Liver (tissue), 9 donors: Measurements from ENCODE around the gene PARP8. TPM values are rescaled to one million over a fixed set of nuclear protein-coding genes. Genes with fewer than 3 reads are reported as not detected.

Source experiments
- DNase-seq: peaks from one replicate; pipeline ENCODE4 v3.0.0-alpha.2; 2017; ENCODE audit warnings: low spot score
- H3K27ac ChIP-seq, 2 donors: one replicate each; pipeline ENCODE4 v1.7.0; 2013; ENCODE audit warnings: inconsistent platforms in 2 of 2, low read length in 2 of 2, control low read depth in 1 of 2, low read depth in 1 of 2, mild to moderate bottlenecking in 1 of 2
- H3K27me3 ChIP-seq, 4 donors: one replicate each; pipeline versions ENCODE4 v1.6.1 to v1.7.0; 2013; ENCODE audit warnings: low read length in 3 of 4, inconsistent platforms in 1 of 4, mild to moderate bottlenecking in 1 of 4, moderate library complexity in 1 of 4; ENCODE audit not compliant: control insufficient read depth in 4 of 4, insufficient read depth in 4 of 4
- H3K36me3 ChIP-seq, 4 donors: one replicate each; pipeline versions ENCODE4 v1.6.1 to v1.7.0; 2013; ENCODE audit warnings: low read length in 3 of 4, mild to moderate bottlenecking in 3 of 4, low read depth in 1 of 4, moderate library complexity in 1 of 4; ENCODE audit not compliant: control insufficient read depth in 4 of 4, insufficient read depth in 3 of 4
- H3K4me1 ChIP-seq, 4 donors: one replicate each; pipeline versions ENCODE4 v1.6.1 to v1.7.0; 2013; ENCODE audit warnings: low read length in 3 of 4, mild to moderate bottlenecking in 3 of 4, moderate library complexity in 1 of 4; ENCODE audit not compliant: control insufficient read depth in 4 of 4, insufficient read depth in 4 of 4
- H3K4me3 ChIP-seq, 3 donors: one replicate each; pipeline versions ENCODE4 v1.6.1 to v1.7.0; 2013; ENCODE audit warnings: low read length in 3 of 3, control low read depth in 1 of 3, low read depth in 1 of 3, mild to moderate bottlenecking in 1 of 3
- H3K9ac ChIP-seq, 2 donors: one replicate each; pipeline ENCODE4 v1.7.0; 2013; ENCODE audit warnings: low read length in 2 of 2, mild to moderate bottlenecking in 2 of 2, moderate library complexity in 2 of 2, control low read depth in 1 of 2, low read depth in 1 of 2
- H3K9me3 ChIP-seq, 4 donors: one replicate each; pipeline versions ENCODE4 v1.6.1 to v1.7.0; 2013; ENCODE audit warnings: low read length in 3 of 4; ENCODE audit not compliant: control insufficient read depth in 4 of 4
- ATF3 ChIP-seq: IDR thresholded peaks from 2 replicates; pipeline ENCODE4 v1.6.1; 2016; ENCODE audit warnings: antibody characterized with exemption
- CTCF ChIP-seq: fragments of 150-350 bp; IDR thresholded peaks from 2 replicates; pipeline ENCODE4 v1.5.1; 2017; ENCODE audit warnings: improper control_type of control experiment, low read depth, low read length; ENCODE audit not compliant: missing input control
- EGR1 ChIP-seq, 2 donors: IDR thresholded peaks; 2 replicates each; pipeline ENCODE4 v1.6.1; 2016 to 2018; ENCODE audit warnings: antibody characterized with exemption in 2 of 2, low read depth in 2 of 2
- FOXA1 ChIP-seq: IDR thresholded peaks from 2 replicates; pipeline ENCODE4 v1.6.1; 2016; ENCODE audit warnings: antibody characterized with exemption
- FOXA2 ChIP-seq: IDR thresholded peaks from 2 replicates; pipeline ENCODE4 v1.6.1; 2016; ENCODE audit warnings: antibody characterized with exemption
- GABPA ChIP-seq, 2 donors: IDR thresholded peaks in 1 of 2; conservative IDR thresholded peaks in 1 of 2; 2 replicates each; pipeline ENCODE4 v1.6.1; 2016; ENCODE audit warnings: antibody characterized with exemption in 2 of 2, mild to moderate bottlenecking in 1 of 2, moderate library complexity in 1 of 2
- HNF4A ChIP-seq, 2 donors: conservative IDR thresholded peaks; 2 replicates each; pipeline ENCODE4 v1.6.1; 2016; ENCODE audit warnings: antibody characterized with exemption in 2 of 2, mild to moderate bottlenecking in 2 of 2
- HNF4G ChIP-seq: IDR thresholded peaks from 2 replicates; pipeline ENCODE4 v1.6.1; 2016; ENCODE audit warnings: antibody characterized with exemption
- JUND ChIP-seq, 2 donors: IDR thresholded peaks; 2 replicates each; pipeline ENCODE4 v1.6.1; 2016; ENCODE audit warnings: antibody characterized with exemption in 2 of 2
- MAX ChIP-seq: IDR thresholded peaks from 2 replicates; pipeline ENCODE4 v1.6.1; 2016; ENCODE audit warnings: antibody characterized with exemption
- NR2F2 ChIP-seq: IDR thresholded peaks from 2 replicates; pipeline ENCODE4 v1.6.1; 2016; ENCODE audit warnings: antibody characterized with exemption
- RAD21 ChIP-seq, 2 donors: IDR thresholded peaks; 2 replicates each; pipeline ENCODE4 v1.6.1; 2016; ENCODE audit warnings: antibody characterized with exemption in 2 of 2, mild to moderate bottlenecking in 2 of 2
- REST ChIP-seq: IDR thresholded peaks from 2 replicates; pipeline ENCODE4 v1.6.1; 2016; ENCODE audit warnings: antibody characterized with exemption, mild to moderate bottlenecking
- RXRA ChIP-seq, 2 donors: IDR thresholded peaks; 2 replicates each; pipeline ENCODE4 v1.6.1; 2017 to 2018; ENCODE audit warnings: antibody characterized with exemption in 2 of 2, mild to moderate bottlenecking in 1 of 2
- SP1 ChIP-seq: IDR thresholded peaks from 2 replicates; pipeline ENCODE4 v1.6.1; 2018; ENCODE audit warnings: antibody characterized with exemption, mild to moderate bottlenecking
- TAF1 ChIP-seq: conservative IDR thresholded peaks from 2 replicates; pipeline ENCODE4 v1.6.1; 2016; ENCODE audit warnings: antibody characterized with exemption, mild to moderate bottlenecking
- YY1 ChIP-seq: IDR thresholded peaks from 2 replicates; pipeline ENCODE4 v1.6.1; 2016; ENCODE audit warnings: antibody characterized with exemption, mild to moderate bottlenecking
- ZBTB33 ChIP-seq: IDR thresholded peaks from 2 replicates; pipeline ENCODE4 v1.6.1; 2016; ENCODE audit warnings: antibody characterized with exemption
- WGBS: extraction: QIAGEN DNeasy Blood & Tissue Kit; methylation state at CpG from one replicate; pipeline ENCODE4 v1.1.7; 2013; 5-methylcytosine and 5-hydroxymethylcytosine counted together
- polyA plus RNA-seq, 2 donors: library from polyadenylated mRNA; stranded (reverse) in 1 of 2; unstranded in 1 of 2; fragments of 200-250 nt in 1 of 2; fragments of >200 nt in 1 of 2; fragmentation: Nextera tagmentation in 1 of 2; extraction: Ambion mirVana in 1 of 2; gene quantifications; one replicate each; pipeline versions ENCODE4 v1.2.1 to v1.2.3, GENCODE V29; 2013 to 2015
- total RNA-seq, 2 donors: library from RNA; depleted of rRNA; stranded (reverse); fragments of >200 nt; gene quantifications; one replicate each; pipeline ENCODE4 v1.2.3, GENCODE V29; 2014
- donor health status: healthy.
- donor health status: healthy.
- donor health status: healthy.
- donor health status: healthy.
- donor health status: healthy.

Gene PARP8
- total and polyA plus RNA-seq, 4 donors, result 3.9 to 16.0 (median 7.1) TPM

- TF ChIP-seq EGR1 (IDR thresholded peaks at IDR 0.05; ENCODE audit: low read depth in 2 of 2) (no peak), HNF4G (no peak), ZBTB33 (no peak), CTCF (no peak)
These were observed 148.1 kb downstream of the PARP8 start (continued) for GRCh38 chr5:50814556-50814955.

GRCh38 chr5:50822046-50822445, 155.6 kb downstream of the PARP8 start:
- Histone ChIP-seq H3K4me1 (no peaks in the 10 kb centered on the region), H3K9me3 (no peaks in the 10 kb centered on the region), H3K36me3 (peaks cover 0 to 8% (median 3%) of the 10 kb centered on the region in 4 donors), H3K4me3 (no peak overlapping the region), H3K27me3 (no peaks in the 10 kb centered on the region), H3K9ac (no peak overlapping the region), H3K27ac (no peak overlapping the region)
- no peak for TF ChIP-seq HNF4A (conservative IDR thresholded peaks at IDR 0.05)
- no peak for TF ChIP-seq RAD21 (IDR thresholded peaks at IDR 0.05)
- TF ChIP-seq JUND (IDR thresholded peaks at IDR 0.05), result no peak
- TF ChIP-seq FOXA1, result no peak
- no peak for TF ChIP-seq MAX
- TF ChIP-seq CTCF, result no peak
- TF ChIP-seq HNF4G, result no peak
- TF ChIP-seq RXRA (IDR thresholded peaks at IDR 0.05), result no peak
- no peak for TF ChIP-seq TAF1
- TF ChIP-seq REST, result no peak
- no peak for TF ChIP-seq ATF3
- TF ChIP-seq FOXA2, result no peak
- no peak for TF ChIP-seq GABPA (IDR thresholded peaks at IDR 0.05 in 1 of 2, conservative IDR thresholded peaks at IDR 0.05 in 1 of 2)
- TF ChIP-seq NR2F2, result no peak
- TF ChIP-seq EGR1 (IDR thresholded peaks at IDR 0.05; ENCODE audit: low read depth in 2 of 2), result no peak
- TF ChIP-seq YY1, result no peak
- no peak for TF ChIP-seq SP1
- TF ChIP-seq ZBTB33, result no peak
- 96% methylated on average over 2 of the region's 2 CpGs for WGBS
- no peak for DNase-seq
